ENCODE measurements around the gene WDR35.

The WDR35 gene

GRCh38 chr2:20011276-20012031 is 21.5 kb upstream of the WDR35 start:
- DNase-seq (ENCODE audit: low read depth): no peak

GRCh38 chr2:20008703-20009102 is 18.8 kb upstream of the WDR35 start:
- no peak for DNase-seq (ENCODE audit: low read depth)

GRCh38 chr2:20005891-20006470 is 16.1 kb upstream of the WDR35 start:
- DNase-seq (ENCODE audit: low read depth): no peak

GRCh38 chr2:20005067-20005627 is 15.2 kb upstream of the WDR35 start:
- DNase-seq (ENCODE audit: low read depth): no peak

GRCh38 chr2:20001361-20001863 is 11.5 kb upstream of the WDR35 start:
- no peak for DNase-seq (ENCODE audit: low read depth)

GRCh38 chr2:19993731-19994130 is 3.8 kb upstream of the WDR35 start:
- no peak for DNase-seq (ENCODE audit: low read depth)

GRCh38 chr2:19991895-19992294 is 2.0 kb upstream of the WDR35 start:
- no peak for DNase-seq (ENCODE audit: low read depth)

- DNase-seq (ENCODE audit: low read depth): no peak
Observed at GRCh38 chr2:19990416-19990728, 467 bp upstream of the WDR35 start.

GRCh38 chr2:19989342-19989666 is 601 bp downstream of the WDR35 start:
- DNase-seq (ENCODE audit: low read depth): no peak

GRCh38 chr2:19988600-19988999 is 1.3 kb downstream of the WDR35 start:
- DNase-seq (ENCODE audit: low read depth): no peak

GRCh38 chr2:19987936-19988335 is 2.0 kb downstream of the WDR35 start:
- DNase-seq (ENCODE audit: low read depth): no peak

- DNase-seq (ENCODE audit: low read depth): no peak
Observed at GRCh38 chr2:19982268-19982667, 7.6 kb downstream of the WDR35 start.

- DNase-seq (ENCODE audit: low read depth): no peak
Observed at GRCh38 chr2:19979932-19980331, 10.0 kb downstream of the WDR35 start.

GRCh38 chr2:19973466-19973865 is 16.4 kb downstream of the WDR35 start:
- DNase-seq (ENCODE audit: low read depth): no peak

- DNase-seq (ENCODE audit: low read depth): no peak
Observed at GRCh38 chr2:19971691-19972090, 18.2 kb downstream of the WDR35 start.

- DNase-seq (ENCODE audit: low read depth): no peak
Observed at GRCh38 chr2:19963386-19963785, 26.5 kb downstream of the WDR35 start.

- peak; percentile 33 for DNase-seq (ENCODE audit: low read depth)
Observed at GRCh38 chr2:19955544-19956422, 34.1 kb downstream of the WDR35 start.

- no peak for DNase-seq (ENCODE audit: low read depth)
Observed at GRCh38 chr2:19949071-19949470, 40.8 kb downstream of the WDR35 start.

- DNase-seq (ENCODE audit: low read depth): no peak
Observed at GRCh38 chr2:19947184-19947940, 42.5 kb downstream of the WDR35 start.

GRCh38 chr2:19944205-19944845 is 45.6 kb downstream of the WDR35 start:
- DNase-seq (ENCODE audit: low read depth): no peak

GRCh38 chr2:19943189-19943588 is 46.7 kb downstream of the WDR35 start:
- no peak for DNase-seq (ENCODE audit: low read depth)

All from HS-5 (cell line).